H1 (cell line): ENCODE data around the gene RPL38. TPM values are rescaled to one million over a fixed set of nuclear protein-coding genes. Genes with fewer than 3 reads are reported as not detected.

ENCODE experiments used
- CTCF ChIA-PET: fragments of 300-600 bp; sonication (Branson Sonifier 250); formaldehyde crosslinking; loops from one replicate; lab custom pipeline; 2021; ENCODE audit not compliant: partially characterized antibody; lab: Charles Lee
- POLR2A ChIA-PET: fragments of 300-600 bp; sonication (Branson Sonifier 250); formaldehyde crosslinking; loops from one replicate; lab custom pipeline; 2021; ENCODE audit warnings: inconsistent platforms; ENCODE audit not compliant: partially characterized antibody; lab: Charles Lee
- DNase-seq, 2 experiments: peaks; one replicate each; pipeline versions ENCODE4 v3.0.0 to v3.0.0-alpha.2; 2010 to 2022; ENCODE audit warnings: low spot score in 2 of 2, low read depth in 1 of 2, mixed read lengths in 1 of 2
- FAIRE-seq: peaks from 2 replicates; lab custom pipeline; 2011; peaks lifted over from hg19 to GRCh38; lab: Jason Lieb, UNC
- H2AFZ ChIP-seq: 2 replicates; pipeline ENCODE4 v1.8.1; 2012; ENCODE audit warnings: low read length, inconsistent platforms
- H2AK5ac ChIP-seq: 2 replicates; pipeline ENCODE4 v1.6.1; 2013; ENCODE audit warnings: low read depth, low read length
- H2BK120ac ChIP-seq: replicated peaks from 2 replicates; pipeline ENCODE3; 2013; ENCODE audit warnings: low read depth, low read length, inconsistent platforms
- H2BK12ac ChIP-seq: 2 replicates; pipeline ENCODE4 v1.6.1; 2013; ENCODE audit warnings: low read depth, low read length
- H2BK15ac ChIP-seq: 2 replicates; pipeline ENCODE4 v1.6.1; 2013; ENCODE audit warnings: low read length
- H2BK20ac ChIP-seq: 2 replicates; pipeline ENCODE4 v1.6.1; 2013; ENCODE audit warnings: low read length
- H2BK5ac ChIP-seq: 2 replicates; pipeline ENCODE4 v1.6.1; 2013; ENCODE audit warnings: low read depth, low read length
- H3K14ac ChIP-seq: 2 replicates; pipeline ENCODE4 v1.6.1; 2013; ENCODE audit warnings: inconsistent platforms; ENCODE audit not compliant: insufficient read length
- H3K18ac ChIP-seq: 2 replicates; pipeline ENCODE4 v1.6.1; 2013; ENCODE audit warnings: low read length; ENCODE audit errors: extremely low read depth
- H3K23ac ChIP-seq: 2 replicates; pipeline ENCODE4 v1.6.1; 2013; ENCODE audit warnings: inconsistent platforms; ENCODE audit not compliant: insufficient read length
- H3K23me2 ChIP-seq: 2 replicates; pipeline ENCODE4 v1.6.1; 2013; ENCODE audit warnings: low read depth, low read length
- H3K27ac ChIP-seq: 2 replicates; pipeline ENCODE4 v1.6.1; 2011; ENCODE audit warnings: low read depth, low read length, inconsistent platforms
- H3K27me3 ChIP-seq, 4 experiments: replicated peaks in 1 of 4; 1 replicate in 1 of 4; 2 replicates in 3 of 4; pipeline versions ENCODE4 v1.6.1 to v1.8.1; 2011 to 2013; ENCODE audit warnings: low read length in 3 of 4, mild to moderate bottlenecking in 3 of 4, inconsistent platforms in 2 of 4, mixed read lengths in 2 of 4, moderate library complexity in 1 of 4; ENCODE audit not compliant: control insufficient read depth in 3 of 4, insufficient read depth in 3 of 4; ENCODE audit errors: extremely low read depth in 1 of 4
- H3K36me3 ChIP-seq, 4 experiments: 2 replicates each; pipeline versions ENCODE4 v1.6.1 to v1.8.1; 2011 to 2013; ENCODE audit warnings: mild to moderate bottlenecking in 4 of 4, low read length in 3 of 4, moderate library complexity in 2 of 4, control low read depth in 1 of 4, inconsistent platforms in 1 of 4; ENCODE audit not compliant: insufficient read depth in 4 of 4, control insufficient read depth in 2 of 4
- H3K4ac ChIP-seq: replicated peaks from 2 replicates; pipeline ENCODE3; 2013; ENCODE audit warnings: low read length, low read depth, mixed read lengths, inconsistent platforms; ENCODE audit not compliant: insufficient read length
- H3K4me1 ChIP-seq, 4 experiments: replicated peaks in 1 of 4; 1 replicate in 1 of 4; 2 replicates in 3 of 4; pipeline versions ENCODE4 v1.6.1 to v1.8.1; 2011 to 2013; ENCODE audit warnings: low read length in 3 of 4, inconsistent platforms in 2 of 4, mixed read lengths in 1 of 4; ENCODE audit not compliant: insufficient read depth in 4 of 4, control insufficient read depth in 3 of 4
- H3K4me2 ChIP-seq, 2 experiments: 2 replicates each; pipeline versions ENCODE4 v1.6.1 to v1.8.1; 2011 to 2013; ENCODE audit warnings: low read depth in 2 of 2, low read length in 2 of 2, control low read depth in 1 of 2, inconsistent platforms in 1 of 2, mild to moderate bottlenecking in 1 of 2; ENCODE audit not compliant: insufficient read depth in 1 of 2
- H3K4me3 ChIP-seq, 4 experiments: fragments of 200-600, 300-600 bp in 1 of 4; sonication (generic), shearing (Covaris generic), sonication (Bioruptor Twin) in 1 of 4; 2 replicates each; pipeline versions ENCODE4 v1.5.1 to v1.8.1; 2011 to 2016; ENCODE audit warnings: low read length in 4 of 4, low read depth in 3 of 4, control low read depth in 2 of 4, inconsistent platforms in 2 of 4, mild to moderate bottlenecking in 2 of 4, mixed read lengths in 1 of 4, moderate library complexity in 1 of 4; ENCODE audit not compliant: insufficient read depth in 2 of 4; ENCODE audit errors: extremely low read depth in 1 of 4
- H3K56ac ChIP-seq: replicated peaks from 2 replicates; pipeline ENCODE3; 2013; ENCODE audit warnings: low read depth, mild to moderate bottlenecking, mixed read lengths, low read length, inconsistent platforms; ENCODE audit not compliant: insufficient read length
- H3K79me1 ChIP-seq: 2 replicates; pipeline ENCODE4 v1.6.1; 2013; ENCODE audit warnings: low read depth, low read length, control low read depth
- H3K79me2 ChIP-seq, 2 experiments: 2 replicates each; pipeline versions ENCODE4 v1.6.1 to v1.8.1; 2012 to 2013; ENCODE audit warnings: low read length in 2 of 2, mild to moderate bottlenecking in 2 of 2, inconsistent platforms in 1 of 2; ENCODE audit not compliant: insufficient read depth in 2 of 2, control insufficient read depth in 1 of 2
- H3K9ac ChIP-seq, 4 experiments: replicated peaks in 1 of 4; 1 replicate in 1 of 4; 2 replicates in 3 of 4; pipeline versions ENCODE4 v1.6.1 to v1.8.1; 2011 to 2013; ENCODE audit warnings: low read depth in 3 of 4, low read length in 3 of 4, control low read depth in 2 of 4, mild to moderate bottlenecking in 2 of 4, moderate library complexity in 2 of 4, inconsistent platforms in 1 of 4; ENCODE audit errors: extremely low read depth in 1 of 4
- H3K9me3 ChIP-seq, 2 experiments: 2 replicates each; pipeline versions ENCODE4 v1.6.1 to v1.8.1; 2012 to 2013; ENCODE audit warnings: mild to moderate bottlenecking in 2 of 2, moderate library complexity in 2 of 2, control low read depth in 1 of 2, inconsistent platforms in 1 of 2, low read depth in 1 of 2, low read length in 1 of 2, mixed read lengths in 1 of 2; ENCODE audit not compliant: insufficient read depth in 2 of 2
- H4K20me1 ChIP-seq, 2 experiments: replicated peaks in 1 of 2; 2 replicates each; pipeline versions ENCODE3 to v1.8.1; 2011 to 2013; ENCODE audit warnings: inconsistent platforms in 2 of 2, low read length in 2 of 2, mild to moderate bottlenecking in 1 of 2; ENCODE audit not compliant: insufficient read depth in 2 of 2, control insufficient read depth in 1 of 2
- H4K5ac ChIP-seq: 2 replicates; pipeline ENCODE4 v1.6.1; 2013; ENCODE audit warnings: low read length, low read depth, mixed read lengths, inconsistent platforms; ENCODE audit not compliant: insufficient read length
- H4K8ac ChIP-seq: 2 replicates; pipeline ENCODE4 v1.8.0; 2013; ENCODE audit warnings: mild to moderate bottlenecking, moderate library complexity, low read length, inconsistent platforms; ENCODE audit not compliant: insufficient read depth; ENCODE audit errors: extremely low read depth
- H4K91ac ChIP-seq: replicated peaks from 2 replicates; pipeline ENCODE3; 2013; ENCODE audit warnings: low read length, mixed read lengths, inconsistent platforms; ENCODE audit not compliant: insufficient read length
- CEBPB ChIP-seq: IDR thresholded peaks from 2 replicates; pipeline ENCODE4 v1.6.1; 2012; ENCODE audit warnings: low read depth, low read length
- CHD2 ChIP-seq: IDR thresholded peaks from 2 replicates; pipeline ENCODE4 v1.6.1; 2012; ENCODE audit warnings: low read length, improper control_type of control experiment
- CREB1 ChIP-seq: IDR thresholded peaks from 2 replicates; pipeline ENCODE4 v1.6.1; 2012; ENCODE audit warnings: inconsistent platforms
- CTBP2 ChIP-seq: IDR thresholded peaks from 2 replicates; pipeline ENCODE4 v1.7.0; 2011; ENCODE audit warnings: borderline replicate concordance, mild to moderate bottlenecking, moderate library complexity, mixed read lengths, low read length; ENCODE audit not compliant: insufficient read depth, insufficient read length
- GTF2F1 ChIP-seq: IDR thresholded peaks from 2 replicates; pipeline ENCODE4 v1.6.1; 2012; ENCODE audit warnings: low read depth, low read length, improper control_type of control experiment, borderline replicate concordance
- HDAC2 ChIP-seq, 2 experiments: fragments of 300-600 bp in 1 of 2; sonication (generic) in 1 of 2; IDR thresholded peaks; 2 replicates each; pipeline ENCODE4 v1.6.1; 2011 to 2012; ENCODE audit warnings: low read depth in 2 of 2, low read length in 2 of 2, mild to moderate bottlenecking in 2 of 2, moderate library complexity in 2 of 2, borderline replicate concordance in 1 of 2, inconsistent platforms in 1 of 2
- KDM1A ChIP-seq: fragments of 200-600, 300-600 bp; sonication (generic); IDR thresholded peaks from 2 replicates; pipeline ENCODE4 v1.7.1; 2016; ENCODE audit warnings: mild to moderate bottlenecking, low read length, borderline replicate concordance
- NANOG ChIP-seq: IDR thresholded peaks from 2 replicates; pipeline ENCODE4 v1.6.1; 2011; ENCODE audit warnings: low read length, low read depth, mild to moderate bottlenecking, inconsistent platforms; ENCODE audit not compliant: insufficient read depth, poor library complexity, severe bottlenecking
- POLR2A ChIP-seq, 2 experiments: IDR thresholded peaks; 1 replicate in 1 of 2; 2 replicates in 1 of 2; pipeline ENCODE4 v1.6.1; 2011; ENCODE audit warnings: low read depth in 2 of 2, low read length in 2 of 2, mild to moderate bottlenecking in 2 of 2; ENCODE audit errors: control extremely low read depth in 1 of 2
- POU5F1 ChIP-seq: IDR thresholded peaks from 2 replicates; pipeline ENCODE4 v1.6.1; 2011; ENCODE audit warnings: low read depth, mild to moderate bottlenecking, low read length, moderate library complexity
- RXRA ChIP-seq: IDR thresholded peaks from 2 replicates; pipeline ENCODE4 v1.6.1; 2011; ENCODE audit warnings: low read depth, mild to moderate bottlenecking, low read length, moderate library complexity; ENCODE audit not compliant: insufficient read depth
- SIX5 ChIP-seq: IDR thresholded peaks from 2 replicates; pipeline ENCODE4 v1.6.1; 2011; ENCODE audit warnings: mild to moderate bottlenecking, low read depth, low read length
- SP1 ChIP-seq: IDR thresholded peaks from 2 replicates; pipeline ENCODE4 v1.6.1; 2011; ENCODE audit warnings: low read depth, low read length
- TEAD4 ChIP-seq: IDR thresholded peaks from 2 replicates; pipeline ENCODE4 v1.6.1; 2012; ENCODE audit warnings: low read depth, low read length, inconsistent platforms, mixed read lengths
- WGBS, 2 experiments: shearing (Covaris generic) in 1 of 2; methylation state at CpG; one replicate each; pipeline versions ENCODE4 v1.1.6 to v1.1.7; 2013 to 2015; ENCODE audit warnings: low lambda C conversion rate in 2 of 2, mixed read lengths in 2 of 2, inconsistent platforms in 1 of 2, low coverage in 1 of 2, missing lambda C conversion rate in 1 of 2; ENCODE audit not compliant: insufficient replicate concordance in 2 of 2, insufficient coverage in 1 of 2, insufficient read length in 1 of 2; ENCODE audit errors: extremely low coverage in 1 of 2, missing lambda C conversion rate in 1 of 2; 5-methylcytosine and 5-hydroxymethylcytosine counted together
- polyA plus RNA-seq, 7 experiments: library from polyadenylated mRNA; depleted of rRNA in 3 of 7; stranded (reverse) in 5 of 7; unstranded in 2 of 7; fragments of >200 nt in 5 of 7; fragments of 200-250 nt in 2 of 7; gene quantifications; 1 replicate in 5 of 7; 2 replicates in 1 of 7; 4 replicates in 1 of 7; pipeline versions ENCODE4 v1.2.1 to v1.2.3, GENCODE V29; 2011 to 2013; ENCODE audit warnings: missing spikeins in 2 of 7, mixed read lengths in 2 of 7
- total RNA-seq: library from RNA; stranded (reverse); fragmentation: NEBNext Ultra II Directional; extraction: Animal tissue kit (Norgen Biotek cat#: 25700); gene quantifications from 2 replicates; pipeline ENCODE4 v1.2.1, GENCODE V29; 2021

The RPL38 gene
- total and polyA plus RNA-seq, 2 of the 8 experiments (the other 6 are each of a cell fraction or from before 2014, with no cell fraction given) = 412 to 1,195 TPM

GRCh38 chr17:74244128-74244527 lies 40.6 kb downstream of the RPL38 start:
- H3K23me2 ChIP-seq = no peaks in the 10 kb centered on the region
- no peak overlapping the region for H3K9ac ChIP-seq
- no peak overlapping the region; a peak in 1 of 4 replicates for H3K4me2 ChIP-seq
- H3K27ac ChIP-seq = no peak overlapping the region
- no peak overlapping the region; the same call in 1 of the 2 replicates for H2BK5ac ChIP-seq
- H4K5ac ChIP-seq = no peak overlapping the region
- H3K56ac ChIP-seq = no peak overlapping the region
- no peak overlapping the region for H2BK20ac ChIP-seq
- peaks cover 11 to 27% (median 16%) of the 10 kb centered on the region in 4 experiments for H3K4me1 ChIP-seq
- H4K91ac ChIP-seq = peak overlapping the region; percentile 58
- H3K18ac ChIP-seq = no peak overlapping the region
- CTCF ChIA-PET = interaction anchor here (1.1 to 2.6 kb wide), 6 partner anchors 10 to 57 kb away, joined by 3 to 7 read pairs (median 4); partner anchors contain the start of gene RPL38
- H3K36me3 ChIP-seq = no peaks in the 10 kb centered on the region
- no peaks in the 10 kb centered on the region for H3K27me3 ChIP-seq
- H2BK15ac ChIP-seq = no peak overlapping the region; the same call in 1 of the 2 replicates
- H3K23ac ChIP-seq = no peak overlapping the region
- no peak overlapping the region for H3K4me3 ChIP-seq
- H2AFZ ChIP-seq = no peak overlapping the region
- DNase-seq (no peak), FAIRE-seq (no peak)
- H2AK5ac ChIP-seq = no peak overlapping the region
- H2BK12ac ChIP-seq = peak overlapping the region; percentile 68; the same call in 1 of the 2 replicates
- no peak overlapping the region; the same call in 1 of the 2 replicates for H4K8ac ChIP-seq
- POLR2A ChIA-PET = interaction anchor here (0.9 to 8.2 kb wide), 4 partner anchors 10 to 33 kb away, joined by 3 to 61 read pairs (median 5); partner anchors contain the start of gene TTYH2
- H3K9me3 ChIP-seq = 0 out of 4 replicates have a peak, but pooled peaks cover 0 to 4% of the 10 kb centered on the region in 2 experiments
- WGBS, 2 experiments = 89% methylated on average over 6 of the region's 10 CpGs; no CpG with 5 or more reads in 1 of the 2 experiments
- no peak overlapping the region for H3K14ac ChIP-seq
- no peak overlapping the region for H3K4ac ChIP-seq
- no peak overlapping the region for H2BK120ac ChIP-seq
- H3K79me2 ChIP-seq = no peaks in the 10 kb centered on the region
- H4K20me1 ChIP-seq = no peaks in the 10 kb centered on the region
- no peaks in the 10 kb centered on the region for H3K79me1 ChIP-seq
- TF ChIP-seq POU5F1 (no peak), NANOG (no peak), CTBP2 (no peak), KDM1A (no peak), SIX5 (no peak), GTF2F1 (no peak), TEAD4 (no peak), CHD2 (no peak), CEBPB (no peak), POLR2A (IDR thresholded peaks at IDR 0.05; ENCODE audit: control extremely low read depth in 1 of 2, low read depth in 2 of 2, low read length in 2 of 2) (no peak), RXRA (no peak), SP1 (no peak), HDAC2 (IDR thresholded peaks at IDR 0.05; ENCODE audit: borderline replicate concordance in 1 of 2, low read depth in 2 of 2, low read length in 2 of 2) (no peak), CREB1 (no peak)
